Cardiac septum (tissue), 1 donor: Measurements from ENCODE around the gene ARNT2. TPM values are rescaled to one million over a fixed set of nuclear protein-coding genes. Genes with fewer than 3 reads are reported as not detected.

Experiments used
- DNase-seq: peaks from one replicate; pipeline ENCODE4 v3.0.0-alpha.2; 2020; ENCODE audit warnings: low spot score
- intact Hi-C: fragments of 100-400 bp; cut with DNase I; formaldehyde crosslinking; loops from one replicate; pipeline ENCODE4 v1.14.0; 2022
- total RNA-seq: library from RNA; stranded (reverse); fragmentation: NEBNext Ultra II Directional; extraction: Animal tissue kit (Norgen Biotek cat#: 25700); gene quantifications from one replicate; pipeline ENCODE4 v1.2.1, GENCODE V29; 2021
- donor health status: DM: no; HTN: no; CAD: no.

Gene ARNT2
- total RNA-seq, 1 donor from 2014 or later = 4.7 TPM

GRCh38 chr15:80458580-80458979 lies 54.4 kb downstream of the ARNT2 start:
- DNase-seq = no peak
- intact Hi-C loops = loop anchor here (5.0 kb wide), 1 partner anchor 109 kb away; no protein-coding TSS in a partner anchor

GRCh38 chr15:80459380-80459779 lies 55.2 kb downstream of the ARNT2 start:
- intact Hi-C loops = loop anchor here (5.0 kb wide), 1 partner anchor 108 kb away; no protein-coding TSS in a partner anchor

GRCh38 chr15:80459818-80460217 lies 55.6 kb downstream of the ARNT2 start:
- intact Hi-C loops = loop anchor here (5.0 kb wide), 2 partner anchors 47 to 107 kb away; no protein-coding TSS in a partner anchor
- DNase-seq = no peak

More at GRCh38 chr15:80459380-80459779, 55.2 kb downstream of the ARNT2 start:
- no peak for DNase-seq

GRCh38 chr15:80461356-80462095 lies 57.3 kb downstream of the ARNT2 start:
- DNase-seq = no peak
- intact Hi-C loops = loop anchor here (5.0 kb wide), 1 partner anchor 46 kb away; no protein-coding TSS in a partner anchor

GRCh38 chr15:80462111-80462510 lies 57.9 kb downstream of the ARNT2 start:
- intact Hi-C loops = loop anchor here (5.0 kb wide), 1 partner anchor 45 kb away; no protein-coding TSS in a partner anchor
- no peak for DNase-seq

GRCh38 chr15:80462836-80463512 lies 58.8 kb downstream of the ARNT2 start:
- DNase-seq = no peak
- intact Hi-C loops = loop anchor here (5.0 kb wide), 1 partner anchor 44 kb away; no protein-coding TSS in a partner anchor

- DNase-seq = no peak
- intact Hi-C loops = loop anchor here (5.0 kb wide), 1 partner anchor 42 kb away; no protein-coding TSS in a partner anchor
Measured at GRCh38 chr15:80464951-80465625, 60.9 kb downstream of the ARNT2 start.

- DNase-seq = no peak
- intact Hi-C loops = no loop called here
Measured at GRCh38 chr15:80465626-80466005, 61.4 kb downstream of the ARNT2 start.

DNA sequence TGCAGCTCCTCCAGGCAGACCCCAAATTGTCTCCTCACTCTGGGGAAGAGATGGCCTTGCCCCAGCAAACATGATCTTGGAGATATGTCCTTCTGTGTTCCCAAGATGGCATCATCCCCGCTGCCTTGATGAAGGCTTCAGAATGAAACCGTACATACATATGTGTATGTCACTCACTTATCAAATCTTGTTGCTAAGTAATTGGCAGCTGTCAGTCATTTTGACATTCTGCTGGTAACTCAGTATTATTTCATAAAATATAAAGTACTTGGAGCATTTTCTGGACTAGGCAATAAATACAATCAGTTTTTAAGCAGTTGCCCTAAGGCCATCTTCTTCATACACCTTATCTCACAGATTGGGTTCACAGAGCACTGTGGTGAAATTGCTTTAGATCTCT lies 62.4 kb downstream of the ARNT2 start:
- DNase-seq = no peak
- intact Hi-C loops = no loop called here

DNA sequence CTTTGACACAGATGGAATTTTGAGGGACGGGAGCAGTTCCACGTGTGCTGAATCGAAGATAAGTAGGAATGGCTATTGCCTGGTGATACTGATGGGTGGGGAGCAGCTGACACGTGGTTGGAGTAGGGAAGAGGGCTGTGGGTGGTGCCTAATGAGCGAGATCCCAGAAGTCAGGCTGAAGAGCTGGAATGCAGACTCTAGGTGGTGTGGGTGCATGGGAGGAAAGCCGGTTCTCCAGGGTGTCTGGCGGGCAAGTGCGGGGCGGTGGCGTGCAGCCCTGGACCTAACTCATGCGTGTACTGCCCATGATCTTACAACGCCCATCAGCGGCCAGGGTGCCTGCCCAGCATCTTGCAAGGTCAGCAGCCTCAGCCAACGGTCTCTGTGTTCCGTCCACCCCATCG lies 63.1 kb downstream of the ARNT2 start:
- DNase-seq = no peak
- intact Hi-C loops = no loop called here

DNA sequence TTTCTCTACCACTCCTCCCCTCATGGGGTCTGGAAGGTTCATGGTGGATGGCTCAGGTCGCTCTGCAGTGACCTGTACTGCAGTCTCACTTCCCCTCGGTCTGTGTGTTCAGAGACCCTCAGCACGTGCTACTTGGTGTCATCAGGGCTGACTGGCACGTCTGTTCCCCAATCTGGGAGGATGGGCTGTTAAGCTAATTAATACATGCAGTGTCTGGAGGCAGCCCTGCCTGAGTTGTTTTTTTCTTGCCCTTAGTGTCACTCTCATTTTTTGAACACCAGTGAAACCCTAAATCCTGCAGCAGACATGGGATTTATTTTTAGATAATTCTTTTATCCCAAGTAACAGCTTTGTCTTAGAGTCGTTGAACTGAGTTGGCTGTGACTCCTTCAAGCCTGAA lies 64.6 kb downstream of the ARNT2 start:
- intact Hi-C loops = no loop called here
- no peak for DNase-seq

- no peak for DNase-seq
- intact Hi-C loops = no loop called here
Measured at GRCh38 chr15:80471881-80472280, 67.7 kb downstream of the ARNT2 start.

DNA sequence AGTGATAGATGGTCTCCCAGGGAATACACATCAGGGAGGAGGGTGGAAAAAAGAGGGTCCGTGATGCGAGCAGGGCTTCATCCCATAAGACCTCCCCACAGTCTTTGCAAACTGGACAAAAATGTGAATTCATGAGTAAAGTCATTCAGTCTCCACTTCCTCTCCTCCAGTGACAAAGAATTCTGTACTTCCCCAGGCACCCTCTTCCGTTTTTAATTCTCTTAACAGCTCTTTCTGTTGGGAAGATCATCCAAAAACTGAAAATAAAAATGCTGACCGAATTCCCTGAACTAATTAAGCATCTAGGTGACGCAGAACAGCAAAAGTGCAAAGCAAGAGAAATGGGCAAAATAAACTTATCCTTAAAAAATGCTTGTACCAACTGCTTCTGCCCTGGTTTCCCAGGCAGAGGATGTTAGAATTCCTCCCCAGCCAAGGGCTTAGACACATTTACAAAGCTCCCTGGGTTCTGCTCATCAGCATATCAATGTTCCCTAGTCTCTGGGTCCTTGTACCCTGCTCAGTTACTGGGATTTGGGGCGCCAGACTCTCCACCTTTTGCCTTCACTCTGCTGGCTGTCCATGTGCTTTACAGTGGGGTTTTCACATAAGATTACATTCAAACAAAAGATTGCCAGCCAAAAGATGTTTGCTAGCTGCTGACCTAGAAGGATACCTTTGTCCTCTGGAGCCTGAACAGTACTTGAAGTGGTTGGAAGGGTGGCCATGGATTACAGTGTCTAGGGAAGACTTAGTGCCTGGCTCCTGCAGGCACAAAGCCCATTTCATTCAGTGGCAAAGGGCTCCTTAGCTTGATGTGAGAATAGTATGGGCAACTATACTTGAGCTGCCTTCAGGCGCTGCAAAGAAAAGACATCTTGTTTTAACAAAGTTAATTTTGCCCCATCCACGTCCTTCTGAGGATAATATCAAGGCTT lies 69.4 kb downstream of the ARNT2 start:
- intact Hi-C loops = no loop called here
- no peak for DNase-seq

DNA sequence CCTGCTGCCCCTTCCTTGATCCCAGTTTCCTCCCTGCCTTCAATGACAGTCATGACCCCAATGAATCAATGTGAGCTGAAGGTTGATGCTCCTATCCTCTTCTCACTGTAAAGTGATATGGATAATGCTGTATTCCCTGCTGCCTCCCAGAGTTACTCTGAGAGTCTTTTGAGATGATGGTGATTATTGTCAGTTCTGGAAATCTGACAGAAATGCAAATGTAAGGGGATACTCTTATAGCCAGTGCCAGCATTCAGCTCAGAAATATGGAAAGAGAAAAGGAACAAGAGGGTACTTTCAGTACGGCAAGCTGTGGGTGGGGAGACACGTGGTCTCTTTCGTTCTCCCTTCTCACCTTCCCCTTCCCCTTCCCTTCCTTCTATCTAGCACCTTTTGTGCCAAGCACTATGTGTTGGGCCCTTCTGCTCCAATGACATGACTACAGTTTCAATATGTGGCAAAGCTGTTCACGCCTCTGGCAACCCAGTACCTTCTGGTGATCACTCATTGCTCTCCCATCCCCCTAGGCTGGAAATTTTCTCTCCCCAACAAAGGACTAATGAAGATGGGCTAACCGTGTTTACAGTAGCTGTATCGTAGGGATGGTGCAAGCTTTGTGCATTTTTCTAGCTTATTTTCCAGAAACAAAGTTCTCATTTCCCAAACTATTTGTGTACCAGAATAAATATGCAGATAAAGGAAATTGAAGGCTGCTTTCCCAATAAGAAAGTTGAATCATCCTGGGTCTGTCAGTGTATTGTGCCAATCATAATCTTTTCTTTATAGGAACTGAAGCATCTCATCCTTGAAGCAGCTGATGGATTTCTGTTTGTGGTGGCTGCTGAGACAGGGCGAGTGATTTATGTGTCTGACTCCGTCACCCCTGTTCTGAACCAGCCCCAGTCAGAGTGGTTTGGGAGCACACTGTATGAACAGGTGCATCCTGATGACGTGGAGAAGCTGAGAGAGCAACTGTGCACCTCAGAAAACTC lies 70.3 kb downstream of the ARNT2 start:
- intact Hi-C loops = no loop called here
- DNase-seq = no peak

DNA sequence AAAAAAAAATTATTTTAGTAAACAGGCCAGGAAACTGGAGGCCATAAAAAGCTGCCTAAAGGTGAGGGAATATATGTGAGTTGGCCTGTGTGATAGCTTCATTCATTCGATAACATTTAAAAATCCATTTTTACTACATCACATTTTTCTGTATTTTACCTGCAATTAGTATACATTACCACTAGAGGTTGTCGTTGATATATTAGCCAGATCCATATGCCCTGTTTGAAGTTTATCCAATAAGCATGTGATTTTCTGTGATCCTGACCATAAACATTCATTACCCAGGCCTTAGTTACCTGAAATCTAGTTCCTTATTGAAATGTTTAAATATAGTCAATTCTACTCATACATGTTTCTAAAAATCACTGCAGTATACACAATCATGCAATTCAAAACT lies 71.4 kb downstream of the ARNT2 start:
- no peak for DNase-seq
- intact Hi-C loops = no loop called here

DNA sequence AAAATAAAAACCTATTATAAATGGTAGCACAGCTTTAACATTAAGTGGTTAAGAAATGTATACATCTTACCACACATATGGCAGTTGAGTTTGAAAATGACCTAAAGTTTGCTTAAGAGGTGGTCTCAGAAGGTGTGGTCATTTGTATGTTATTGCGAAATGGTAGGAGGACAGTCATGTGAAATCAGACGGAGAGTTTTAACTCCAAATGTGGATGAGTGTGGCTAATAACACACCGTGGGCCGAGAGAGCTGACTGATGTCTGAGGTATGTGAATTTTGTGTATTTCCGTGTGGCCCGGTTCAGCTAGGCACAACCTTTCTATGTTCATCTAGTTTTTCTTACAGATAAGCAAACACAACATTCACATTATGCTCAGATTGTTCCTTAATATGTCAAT lies 71.9 kb downstream of the ARNT2 start:
- intact Hi-C loops = no loop called here
- DNase-seq = no peak

DNA sequence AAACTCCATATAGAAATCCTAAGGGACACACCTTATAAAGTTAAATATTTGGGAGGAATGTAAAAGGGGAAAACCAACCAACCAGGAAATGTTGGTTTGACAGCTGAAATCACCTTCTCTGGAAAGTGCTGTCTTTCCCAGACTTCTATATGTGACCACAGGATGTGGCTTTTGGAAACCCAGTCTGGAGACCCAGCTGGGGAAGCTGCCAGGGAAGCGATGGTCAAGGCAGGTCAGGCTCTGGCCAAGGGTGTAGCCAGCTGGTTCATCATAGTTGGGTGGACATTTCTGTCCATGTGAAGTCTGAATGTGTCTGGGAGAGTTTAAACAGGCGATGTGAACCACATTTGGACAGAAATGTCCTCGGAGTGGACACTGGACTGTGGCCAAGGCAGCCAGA lies 73.9 kb downstream of the ARNT2 start:
- DNase-seq = no peak
- intact Hi-C loops = no loop called here

DNA sequence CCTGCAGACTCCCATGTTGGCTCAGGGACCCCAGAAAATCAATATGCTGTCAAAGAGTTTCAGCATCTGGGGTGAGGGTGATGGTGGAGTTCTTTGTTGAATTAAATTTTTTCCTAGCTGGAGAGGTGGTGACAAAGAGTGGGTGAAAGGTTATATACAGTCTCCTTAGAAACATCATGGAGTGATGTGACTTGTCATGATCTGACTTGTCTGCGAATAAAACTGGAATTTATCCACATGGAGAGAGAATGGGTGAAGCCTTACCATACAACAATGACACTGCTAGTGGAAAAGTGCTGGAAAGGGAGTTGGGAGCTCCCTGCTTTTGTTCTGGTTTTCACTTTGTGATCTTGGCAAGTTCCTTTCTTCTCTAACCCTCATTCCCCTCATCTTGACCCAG lies 75.0 kb downstream of the ARNT2 start:
- intact Hi-C loops = no loop called here
- DNase-seq = no peak
